ENCODE results near the gene KPTN. TPM values are rescaled to one million over a fixed set of nuclear protein-coding genes. Genes with fewer than 3 reads are reported as not detected.

The KPTN gene
- polyA plus RNA-seq, 5 donors = 12.4 to 17.5 (median 13.5) TPM

DNA sequence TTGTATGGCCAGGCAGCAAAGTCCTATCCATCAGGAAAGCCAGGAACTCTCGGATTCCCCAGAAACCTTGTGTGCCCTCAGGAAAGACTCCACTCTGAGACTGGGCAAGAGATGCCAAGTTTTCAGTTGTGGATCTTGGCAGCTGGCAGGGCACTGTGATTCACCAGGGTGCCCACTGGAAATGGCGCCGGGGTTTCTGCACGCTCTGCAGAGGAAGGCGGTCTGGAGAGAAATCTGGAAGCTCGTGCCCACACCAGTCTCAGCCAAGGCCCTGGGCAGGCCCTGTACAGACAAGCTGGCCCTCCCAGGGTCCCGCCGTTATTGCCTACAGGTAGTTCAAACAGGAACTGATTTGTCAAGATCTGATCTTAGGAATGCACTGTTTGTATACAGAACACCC is 26.0 kb upstream of the KPTN start:
- DNase-seq = no peak

DNA sequence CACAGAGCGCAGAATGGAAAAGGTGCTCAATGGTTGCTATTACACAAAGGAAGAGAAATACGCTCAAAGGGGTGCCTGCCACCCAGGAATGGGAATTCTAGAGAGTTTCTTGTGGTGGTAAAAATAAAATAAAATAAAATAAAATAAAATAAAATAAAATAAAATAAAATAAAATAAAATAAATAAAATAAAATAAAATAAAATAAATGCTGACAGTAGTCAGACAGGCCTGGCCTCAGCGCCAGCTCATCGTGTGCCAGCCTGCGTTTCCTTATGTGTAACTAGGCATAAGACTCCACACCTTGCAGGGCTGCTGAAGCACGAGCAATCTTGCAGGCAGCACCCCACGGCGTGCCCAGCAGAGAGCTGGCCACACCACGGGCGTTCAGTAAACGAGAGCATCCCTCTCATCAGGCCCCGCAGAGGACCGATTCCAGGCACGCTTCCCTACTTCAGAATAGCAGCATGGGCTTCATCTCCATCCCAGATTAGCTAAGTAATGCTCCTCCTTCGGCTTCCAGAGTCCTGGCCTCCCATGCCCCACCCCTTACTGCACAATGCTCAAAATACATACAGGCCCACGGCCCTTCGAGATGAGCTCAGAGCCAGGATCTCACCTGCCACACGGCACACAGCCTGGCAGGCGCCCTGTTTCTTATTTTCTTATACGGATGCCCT is 25.3 kb upstream of the KPTN start:
- DNase-seq = no peak

GRCh38 chr19:47508721-47509120 is 24.7 kb upstream of the KPTN start:
- DNase-seq = no peak

GRCh38 chr19:47507924-47508553 is 24.0 kb upstream of the KPTN start:
- no peak for DNase-seq

- no peak for DNase-seq
Observed at GRCh38 chr19:47507012-47507411, 23.0 kb upstream of the KPTN start.

GRCh38 chr19:47506459-47506858 is 22.4 kb upstream of the KPTN start:
- DNase-seq = no peak

DNA sequence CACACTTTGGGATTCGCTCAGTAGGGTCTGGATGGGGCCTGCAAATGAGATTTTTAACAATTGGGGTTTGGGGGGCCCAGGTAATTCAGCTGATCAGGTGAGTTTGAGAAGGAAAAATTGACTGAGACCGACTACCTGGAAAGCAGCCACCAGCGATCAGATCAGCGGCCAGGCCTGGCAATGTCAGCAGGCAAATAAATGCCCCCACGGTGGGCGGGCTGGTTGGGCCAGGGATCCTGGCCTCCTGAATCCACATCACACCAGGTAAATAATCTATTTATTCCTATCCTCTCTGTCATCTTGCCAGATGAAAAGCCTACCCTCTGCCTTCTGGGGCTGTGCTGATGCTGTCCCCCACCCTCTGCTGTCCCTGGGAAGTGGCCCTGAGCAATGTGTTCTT is 21.5 kb upstream of the KPTN start:
- DNase-seq = no peak

DNA sequence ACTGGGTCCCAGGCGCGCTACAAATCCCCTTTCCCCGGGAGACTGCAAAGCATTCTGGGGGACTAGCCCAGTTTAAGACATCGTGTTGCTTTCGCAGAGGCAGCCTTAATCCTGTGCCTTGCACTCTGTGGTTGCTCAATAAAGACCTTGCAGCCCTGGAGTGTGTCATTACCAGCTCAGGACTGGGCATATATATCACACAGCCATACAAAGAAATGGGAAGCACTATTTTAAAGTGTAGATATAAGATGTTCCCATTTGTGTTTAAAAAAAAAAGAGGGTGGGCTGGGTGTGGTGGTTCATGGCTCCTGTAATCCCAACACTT is 19.8 kb upstream of the KPTN start:
- DNase-seq = no peak

DNA sequence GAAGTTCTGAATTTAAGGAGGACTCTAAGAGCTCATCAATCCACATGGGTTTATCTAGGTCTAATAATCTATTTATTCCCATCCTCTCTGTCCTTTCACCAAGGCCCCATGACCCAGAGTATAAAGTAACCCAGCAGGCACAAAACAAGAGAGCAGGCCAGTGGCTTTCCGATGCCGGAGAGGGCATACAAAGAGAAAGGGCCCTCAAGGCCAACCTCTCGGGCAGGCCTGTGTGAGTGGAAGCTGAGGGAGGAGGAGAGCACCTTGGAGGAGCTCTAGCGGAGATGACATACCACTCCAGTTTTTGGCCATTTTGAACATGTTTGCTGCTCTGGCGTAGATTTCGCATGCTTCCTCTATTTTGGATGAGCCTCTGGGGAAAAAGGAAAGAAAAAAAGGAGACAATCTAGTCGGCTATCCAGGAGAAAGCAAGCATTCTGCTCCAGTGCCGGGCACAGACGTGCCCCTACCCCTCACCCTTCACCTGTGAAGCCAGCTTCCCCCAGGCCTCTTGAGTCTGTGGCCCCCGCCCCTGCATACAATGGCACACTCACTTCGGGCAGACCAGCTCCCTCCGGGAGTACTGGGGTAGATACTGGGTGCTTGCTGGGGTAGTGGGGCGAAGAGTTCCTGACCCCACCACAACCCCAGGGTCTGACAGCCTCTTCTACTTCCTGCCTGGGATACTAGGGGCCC is 19.3 kb upstream of the KPTN start:
- DNase-seq = no peak

- DNase-seq = no peak
Observed at GRCh38 chr19:47499863-47500830, 16.1 kb upstream of the KPTN start.

GRCh38 chr19:47499371-47499770 is 15.4 kb upstream of the KPTN start:
- no peak for DNase-seq

DNA sequence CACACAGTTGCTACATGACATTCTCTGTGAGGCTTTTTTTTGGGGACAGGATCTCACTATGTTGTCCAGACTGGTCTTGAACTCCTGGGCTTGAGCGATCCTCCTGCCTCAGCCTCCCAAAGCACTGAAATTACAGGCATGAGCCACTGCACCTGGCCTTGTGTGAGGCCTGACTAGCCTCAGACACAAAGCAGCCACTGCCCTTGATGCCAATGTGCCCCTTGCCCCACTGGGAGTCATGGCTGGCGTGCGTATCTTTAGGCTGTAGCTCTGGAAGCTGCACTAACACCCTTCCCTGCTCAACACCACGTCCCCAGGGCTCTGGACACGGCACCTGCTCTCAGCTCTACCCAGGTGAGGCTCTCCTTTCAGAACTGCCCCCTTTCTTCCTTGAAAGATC is 14.5 kb upstream of the KPTN start:
- no peak for DNase-seq

GRCh38 chr19:47497821-47498520 is 14.0 kb upstream of the KPTN start:
- DNase-seq = no peak

DNA sequence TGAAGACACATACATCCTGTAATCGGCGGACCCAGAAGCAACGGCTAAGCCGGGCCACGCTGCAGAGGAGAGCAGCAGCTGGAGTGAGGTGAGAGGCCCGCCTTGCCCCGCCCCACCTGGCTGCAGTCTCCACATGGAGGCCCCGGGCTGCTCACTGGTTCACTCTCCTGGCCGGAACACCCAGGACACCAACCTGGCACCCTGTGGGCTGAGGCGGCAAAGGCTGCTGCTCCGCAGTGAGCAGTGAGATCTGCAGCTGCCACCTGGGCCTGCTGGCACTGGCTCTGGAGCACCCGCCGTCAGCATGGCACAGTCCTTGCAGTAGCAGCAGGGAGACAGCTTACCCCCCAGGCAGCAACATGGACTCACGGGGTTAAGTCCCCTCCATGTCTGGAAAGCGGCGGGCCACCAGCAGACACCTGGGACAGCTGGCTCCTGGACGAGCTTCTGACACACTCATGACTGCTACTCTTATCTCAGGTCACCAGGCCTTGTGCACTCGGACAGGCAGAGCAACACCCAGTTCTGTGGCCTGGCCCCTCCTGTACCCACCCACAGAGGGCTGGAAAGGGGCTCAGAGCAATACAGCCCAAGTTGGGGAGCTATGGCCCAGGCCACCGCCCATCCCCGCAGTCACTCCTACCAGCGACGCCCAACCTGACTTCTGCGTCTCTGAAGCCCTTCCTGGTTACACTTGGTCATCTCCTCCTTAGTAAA is 13.2 kb upstream of the KPTN start:
- DNase-seq = no peak

GRCh38 chr19:47495478-47496372 is 11.7 kb upstream of the KPTN start:
- no peak for DNase-seq

DNA sequence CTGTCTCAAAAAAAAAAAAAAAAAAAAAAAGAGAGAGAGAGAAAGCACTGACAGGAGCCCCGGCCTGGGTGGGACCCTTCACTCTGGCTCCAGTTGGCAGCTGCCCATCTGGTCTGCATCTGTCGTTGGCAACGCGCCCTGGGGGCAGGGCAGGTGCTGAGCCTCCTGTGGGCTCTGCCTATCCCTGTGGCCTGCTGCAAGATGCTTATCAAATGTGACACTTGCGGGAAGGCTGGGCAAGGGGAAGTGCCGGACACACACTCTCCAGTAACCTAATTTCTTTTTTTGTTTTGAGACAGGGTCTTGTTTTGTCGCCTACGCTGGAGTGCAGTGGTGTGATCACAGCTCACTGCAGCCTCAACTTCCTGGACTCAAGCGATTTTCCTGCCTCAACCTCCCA is 10.7 kb upstream of the KPTN start:
- no peak for DNase-seq

DNA sequence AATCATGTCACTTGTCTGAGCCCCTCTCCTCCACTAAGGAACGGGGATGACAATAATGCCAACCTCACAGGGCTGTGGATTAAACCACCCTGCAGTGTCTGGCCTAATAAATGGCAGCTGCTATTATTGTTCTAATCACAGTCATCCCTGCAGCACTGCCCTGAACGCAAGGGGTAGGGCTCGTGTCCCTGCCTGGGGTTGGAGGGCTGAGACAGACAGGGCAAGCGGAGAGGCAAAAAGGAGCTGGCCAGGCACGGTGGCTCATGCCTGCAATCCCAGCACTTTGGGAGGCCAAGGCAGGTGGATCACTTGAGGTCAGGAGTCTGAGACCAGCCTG is 10.2 kb upstream of the KPTN start:
- DNase-seq = no peak

DNA sequence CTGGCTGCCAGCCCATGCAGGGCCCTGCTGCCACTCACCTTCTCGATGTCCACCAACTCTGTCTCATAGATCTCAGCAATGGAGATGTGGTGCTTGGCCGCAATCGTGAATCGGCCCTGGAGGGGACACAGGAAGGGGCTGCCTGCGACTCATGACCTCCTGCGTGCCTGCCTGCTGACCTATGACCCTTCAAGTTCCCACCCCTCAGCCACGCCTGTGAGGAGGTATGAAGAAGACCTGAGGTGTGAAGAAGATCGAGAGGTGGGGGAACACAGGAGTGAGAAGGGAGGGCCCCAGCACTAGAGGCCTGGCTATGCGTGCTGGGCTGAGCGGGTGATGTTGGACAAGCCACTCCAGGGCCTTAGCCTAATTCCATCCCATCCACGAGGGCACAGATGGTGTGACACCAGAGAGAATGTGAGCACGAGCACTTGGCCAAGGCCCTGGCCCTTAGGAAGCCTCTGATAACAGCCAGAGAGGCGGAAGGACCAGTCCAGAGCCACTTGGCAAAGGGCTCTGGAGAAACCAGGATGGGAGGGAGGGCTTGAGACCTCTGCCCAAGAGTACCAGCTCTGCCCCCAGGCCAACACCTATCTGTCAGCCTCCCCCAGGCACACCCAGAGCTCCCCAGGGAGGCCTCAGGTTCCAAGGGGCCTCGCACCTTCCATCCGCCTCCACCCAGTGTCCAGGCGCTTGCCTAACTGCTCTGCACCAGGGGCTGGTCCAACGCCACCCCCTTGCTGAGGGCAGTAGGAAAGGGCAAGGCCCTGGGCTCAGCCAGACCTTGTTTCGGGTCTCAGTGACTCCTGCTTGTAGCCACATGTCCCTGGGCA is 9.6 kb upstream of the KPTN start:
- no peak for DNase-seq

Data from right lung (tissue), 5 donors.